WTC11 (cell line): Measurements from ENCODE around the gene TCAP. TPM values are rescaled to one million over a fixed set of nuclear protein-coding genes. Genes with fewer than 3 reads are reported as not detected.

Source experiments
- ATAC-seq: fragments of 200-7000 bp; cut with Tn5 transposase; 2 replicates; pipeline ENCODE4 v1.10.0; 2021; ENCODE audit warnings: mild to moderate bottlenecking, moderate library complexity
- CTCF ChIA-PET: fragments of 300-600 bp; sonication (Branson Sonifier 250); formaldehyde crosslinking; loops from one replicate; lab custom pipeline; 2021; ENCODE audit warnings: antibody characterized with exemption; lab: Charles Lee
- POLR2A ChIA-PET: fragments of 350-600 bp; sonication (Branson Sonifier 250); formaldehyde crosslinking; loops from one replicate; lab custom pipeline; 2021; ENCODE audit warnings: antibody characterized with exemption; lab: Charles Lee
- DNase-seq: peaks from one replicate; pipeline ENCODE4 v3.0.0; 2021; ENCODE audit warnings: low spot score
- H3K27ac Mint-ChIP-seq: 2 replicates; pipeline ENCODE4 v1.8.0; 2021; ENCODE audit warnings: mixed read lengths
- H3K27me3 Mint-ChIP-seq: 2 replicates; pipeline ENCODE4 v1.8.0; 2021; ENCODE audit warnings: low read depth, mild to moderate bottlenecking, moderate library complexity, mixed read lengths
- H3K36me3 Mint-ChIP-seq: 2 replicates; pipeline ENCODE4 v1.8.0; 2021; ENCODE audit warnings: mixed read lengths
- H3K4me1 Mint-ChIP-seq: 2 replicates; pipeline ENCODE4 v1.8.0; 2022; ENCODE audit warnings: mixed read lengths
- H3K4me3 Mint-ChIP-seq: 2 replicates; pipeline ENCODE4 v1.8.0; 2021; ENCODE audit warnings: mild to moderate bottlenecking, moderate library complexity, mixed read lengths
- H3K9me3 Mint-ChIP-seq: 2 replicates; pipeline ENCODE4 v1.8.0; 2021; ENCODE audit warnings: mixed read lengths
- FOXJ3 ChIP-seq: sonication (generic); formaldehyde crosslinking; IDR thresholded peaks from 2 replicates; pipeline ENCODE4 v1.9.0; 2021; ENCODE audit warnings: missing genetic modification reagents, mild to moderate bottlenecking, borderline replicate concordance
- FOXK1 ChIP-seq: sonication (generic); formaldehyde crosslinking; IDR thresholded peaks from 2 replicates; pipeline ENCODE4 v1.8.0; 2022; ENCODE audit warnings: mild to moderate bottlenecking, moderate library complexity, missing genetic modification reagents
- GABPB1 ChIP-seq: sonication (generic); formaldehyde crosslinking; IDR thresholded peaks from 2 replicates; pipeline ENCODE4 v1.8.1; 2023; ENCODE audit warnings: mild to moderate bottlenecking, missing genetic modification reagents
- MYBL2 ChIP-seq: sonication (generic); formaldehyde crosslinking; IDR thresholded peaks from 2 replicates; pipeline ENCODE4 v1.8.1; 2023; ENCODE audit warnings: mild to moderate bottlenecking, moderate library complexity, missing genetic modification reagents
- NFE2L1 ChIP-seq: sonication (generic); formaldehyde crosslinking; IDR thresholded peaks from 2 replicates; pipeline ENCODE4 v1.8.1; 2023; ENCODE audit warnings: missing genetic modification reagents
- SMAD3 ChIP-seq: sonication (generic); formaldehyde crosslinking; IDR thresholded peaks from 2 replicates; pipeline ENCODE4 v1.8.0; 2022; ENCODE audit warnings: missing genetic modification reagents, mild to moderate bottlenecking, borderline replicate concordance
- SMAD4 ChIP-seq: sonication (generic); formaldehyde crosslinking; IDR thresholded peaks from 2 replicates; pipeline ENCODE4 v1.8.0; 2022; ENCODE audit warnings: mild to moderate bottlenecking, missing genetic modification reagents
- SP1 ChIP-seq: sonication (generic); formaldehyde crosslinking; conservative IDR thresholded peaks from 2 replicates; pipeline ENCODE4 v1.8.1; 2022; ENCODE audit warnings: missing genetic modification reagents
- TCF7 ChIP-seq: sonication (generic); formaldehyde crosslinking; IDR thresholded peaks from 2 replicates; pipeline ENCODE4 v1.8.0; 2022; ENCODE audit warnings: mild to moderate bottlenecking, low read depth, missing genetic modification reagents, moderate library complexity
- total RNA-seq: library from RNA; stranded (reverse); gene quantifications from 3 replicates; pipeline ENCODE4 v1.2.3, GENCODE V29; 2021
- TF ChIP-seq, protein P1 (sequence below): fragments of 250-450 bp; sonication (Bioruptor Pico); IDR thresholded peaks from 2 replicates; pipeline ENCODE4 v2.1.2; 2022; ENCODE audit warnings: mild to moderate bottlenecking, moderate library complexity
- TF ChIP-seq, protein P2 (sequence below): sonication (generic); formaldehyde crosslinking; IDR thresholded peaks from 2 replicates; pipeline ENCODE4 v1.8.0; 2023; ENCODE audit warnings: missing genetic modification reagents, mild to moderate bottlenecking, borderline replicate concordance
- TF ChIP-seq, protein P3 (sequence below): sonication (generic); formaldehyde crosslinking; IDR thresholded peaks from 2 replicates; pipeline ENCODE4 v1.8.1; 2023; ENCODE audit warnings: mild to moderate bottlenecking, missing genetic modification reagents, borderline replicate concordance
- TF ChIP-seq, protein P4 (sequence below): sonication (generic); formaldehyde crosslinking; IDR thresholded peaks from 2 replicates; pipeline ENCODE4 v1.8.0; 2022; ENCODE audit warnings: mild to moderate bottlenecking, missing genetic modification reagents
- TF ChIP-seq, protein P5 (sequence below): sonication (generic); formaldehyde crosslinking; conservative IDR thresholded peaks from 2 replicates; pipeline ENCODE4 v1.8.1; 2023; ENCODE audit warnings: mild to moderate bottlenecking, low read depth, missing genetic modification reagents, moderate library complexity
- TF ChIP-seq, protein P6 (sequence below): fragments of 250-450 bp; sonication (Bioruptor Pico); IDR thresholded peaks from 2 replicates; pipeline ENCODE4 v1.8.0; 2021; ENCODE audit warnings: mild to moderate bottlenecking

TCAP gene
- total RNA-seq, 1 experiment from 2014 or later: 2.9 TPM

DNA sequence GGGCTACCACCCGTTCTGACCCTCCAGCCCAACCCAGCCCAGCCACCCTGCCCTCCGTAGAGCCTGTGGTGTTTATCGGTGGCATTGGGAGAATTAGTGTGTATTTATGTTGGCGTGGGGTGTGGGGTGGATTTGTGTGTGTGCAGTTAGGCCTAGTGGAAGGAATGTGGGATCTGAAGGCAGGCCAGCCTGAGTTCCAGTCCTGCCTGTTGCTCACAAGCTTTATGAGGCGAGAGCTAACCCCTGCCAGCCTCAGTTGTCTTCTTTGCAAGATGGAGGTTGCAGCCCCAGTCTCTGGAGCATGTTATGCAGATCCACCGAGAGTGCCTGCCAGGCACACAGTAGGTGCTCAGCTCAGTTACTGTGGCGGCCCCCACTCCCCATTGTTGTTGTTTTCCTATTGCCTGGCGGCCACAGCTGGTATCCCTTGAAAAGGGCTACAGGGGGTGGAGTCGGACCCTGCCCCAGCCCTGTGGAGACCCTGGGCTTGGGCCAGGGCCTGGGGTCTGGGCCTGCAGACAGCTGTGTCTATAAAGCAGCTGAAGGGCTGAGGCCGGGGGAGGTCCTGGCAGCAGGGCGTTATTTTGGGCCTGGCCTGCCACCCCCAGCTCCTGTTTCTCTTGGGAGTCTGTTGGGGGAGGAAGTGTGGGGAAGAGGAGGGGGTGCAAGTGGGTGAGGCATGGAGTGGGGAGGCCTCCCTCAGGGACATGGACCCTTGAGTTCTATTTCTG lies 39.8 kb downstream of the TCAP start (continued):
- TF ChIP-seq FOXJ3 (CRISPR knock-in tag): no peak
- no peak for TF ChIP-seq GABPB1
- no peak for TF ChIP-seq SMAD4 (CRISPR knock-in tag)
- TF ChIP-seq MYBL2 (CRISPR knock-in tag): no peak
- TF ChIP-seq, protein P1, sequence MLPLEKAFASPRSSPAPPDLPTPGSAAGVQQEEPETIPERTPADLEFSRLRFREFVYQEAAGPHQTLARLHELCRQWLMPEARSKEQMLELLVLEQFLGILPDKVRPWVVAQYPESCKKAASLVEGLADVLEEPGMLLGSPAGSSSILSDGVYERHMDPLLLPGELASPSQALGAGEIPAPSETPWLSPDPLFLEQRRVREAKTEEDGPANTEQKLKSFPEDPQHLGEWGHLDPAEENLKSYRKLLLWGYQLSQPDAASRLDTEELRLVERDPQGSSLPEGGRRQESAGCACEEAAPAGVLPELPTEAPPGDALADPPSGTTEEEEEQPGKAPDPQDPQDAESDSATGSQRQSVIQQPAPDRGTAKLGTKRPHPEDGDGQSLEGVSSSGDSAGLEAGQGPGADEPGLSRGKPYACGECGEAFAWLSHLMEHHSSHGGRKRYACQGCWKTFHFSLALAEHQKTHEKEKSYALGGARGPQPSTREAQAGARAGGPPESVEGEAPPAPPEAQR (CRISPR knock-in tag): no peak
- no peak for TF ChIP-seq TCF7 (CRISPR knock-in tag)
- TF ChIP-seq SMAD3 (CRISPR knock-in tag): no peak
- peak; percentile 36; the same call in 1 of the 2 replicates for TF ChIP-seq SP1 (CRISPR knock-in tag)
- TF ChIP-seq, protein P2, sequence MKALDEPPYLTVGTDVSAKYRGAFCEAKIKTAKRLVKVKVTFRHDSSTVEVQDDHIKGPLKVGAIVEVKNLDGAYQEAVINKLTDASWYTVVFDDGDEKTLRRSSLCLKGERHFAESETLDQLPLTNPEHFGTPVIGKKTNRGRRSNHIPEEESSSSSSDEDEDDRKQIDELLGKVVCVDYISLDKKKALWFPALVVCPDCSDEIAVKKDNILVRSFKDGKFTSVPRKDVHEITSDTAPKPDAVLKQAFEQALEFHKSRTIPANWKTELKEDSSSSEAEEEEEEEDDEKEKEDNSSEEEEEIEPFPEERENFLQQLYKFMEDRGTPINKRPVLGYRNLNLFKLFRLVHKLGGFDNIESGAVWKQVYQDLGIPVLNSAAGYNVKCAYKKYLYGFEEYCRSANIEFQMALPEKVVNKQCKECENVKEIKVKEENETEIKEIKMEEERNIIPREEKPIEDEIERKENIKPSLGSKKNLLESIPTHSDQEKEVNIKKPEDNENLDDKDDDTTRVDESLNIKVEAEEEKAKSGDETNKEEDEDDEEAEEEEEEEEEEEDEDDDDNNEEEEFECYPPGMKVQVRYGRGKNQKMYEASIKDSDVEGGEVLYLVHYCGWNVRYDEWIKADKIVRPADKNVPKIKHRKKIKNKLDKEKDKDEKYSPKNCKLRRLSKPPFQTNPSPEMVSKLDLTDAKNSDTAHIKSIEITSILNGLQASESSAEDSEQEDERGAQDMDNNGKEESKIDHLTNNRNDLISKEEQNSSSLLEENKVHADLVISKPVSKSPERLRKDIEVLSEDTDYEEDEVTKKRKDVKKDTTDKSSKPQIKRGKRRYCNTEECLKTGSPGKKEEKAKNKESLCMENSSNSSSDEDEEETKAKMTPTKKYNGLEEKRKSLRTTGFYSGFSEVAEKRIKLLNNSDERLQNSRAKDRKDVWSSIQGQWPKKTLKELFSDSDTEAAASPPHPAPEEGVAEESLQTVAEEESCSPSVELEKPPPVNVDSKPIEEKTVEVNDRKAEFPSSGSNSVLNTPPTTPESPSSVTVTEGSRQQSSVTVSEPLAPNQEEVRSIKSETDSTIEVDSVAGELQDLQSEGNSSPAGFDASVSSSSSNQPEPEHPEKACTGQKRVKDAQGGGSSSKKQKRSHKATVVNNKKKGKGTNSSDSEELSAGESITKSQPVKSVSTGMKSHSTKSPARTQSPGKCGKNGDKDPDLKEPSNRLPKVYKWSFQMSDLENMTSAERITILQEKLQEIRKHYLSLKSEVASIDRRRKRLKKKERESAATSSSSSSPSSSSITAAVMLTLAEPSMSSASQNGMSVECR (CRISPR knock-in tag): no peak
- TF ChIP-seq FOXK1 (CRISPR knock-in tag): peak; percentile 71; the same call in 1 of the 2 replicates
- TF ChIP-seq, protein P3, sequence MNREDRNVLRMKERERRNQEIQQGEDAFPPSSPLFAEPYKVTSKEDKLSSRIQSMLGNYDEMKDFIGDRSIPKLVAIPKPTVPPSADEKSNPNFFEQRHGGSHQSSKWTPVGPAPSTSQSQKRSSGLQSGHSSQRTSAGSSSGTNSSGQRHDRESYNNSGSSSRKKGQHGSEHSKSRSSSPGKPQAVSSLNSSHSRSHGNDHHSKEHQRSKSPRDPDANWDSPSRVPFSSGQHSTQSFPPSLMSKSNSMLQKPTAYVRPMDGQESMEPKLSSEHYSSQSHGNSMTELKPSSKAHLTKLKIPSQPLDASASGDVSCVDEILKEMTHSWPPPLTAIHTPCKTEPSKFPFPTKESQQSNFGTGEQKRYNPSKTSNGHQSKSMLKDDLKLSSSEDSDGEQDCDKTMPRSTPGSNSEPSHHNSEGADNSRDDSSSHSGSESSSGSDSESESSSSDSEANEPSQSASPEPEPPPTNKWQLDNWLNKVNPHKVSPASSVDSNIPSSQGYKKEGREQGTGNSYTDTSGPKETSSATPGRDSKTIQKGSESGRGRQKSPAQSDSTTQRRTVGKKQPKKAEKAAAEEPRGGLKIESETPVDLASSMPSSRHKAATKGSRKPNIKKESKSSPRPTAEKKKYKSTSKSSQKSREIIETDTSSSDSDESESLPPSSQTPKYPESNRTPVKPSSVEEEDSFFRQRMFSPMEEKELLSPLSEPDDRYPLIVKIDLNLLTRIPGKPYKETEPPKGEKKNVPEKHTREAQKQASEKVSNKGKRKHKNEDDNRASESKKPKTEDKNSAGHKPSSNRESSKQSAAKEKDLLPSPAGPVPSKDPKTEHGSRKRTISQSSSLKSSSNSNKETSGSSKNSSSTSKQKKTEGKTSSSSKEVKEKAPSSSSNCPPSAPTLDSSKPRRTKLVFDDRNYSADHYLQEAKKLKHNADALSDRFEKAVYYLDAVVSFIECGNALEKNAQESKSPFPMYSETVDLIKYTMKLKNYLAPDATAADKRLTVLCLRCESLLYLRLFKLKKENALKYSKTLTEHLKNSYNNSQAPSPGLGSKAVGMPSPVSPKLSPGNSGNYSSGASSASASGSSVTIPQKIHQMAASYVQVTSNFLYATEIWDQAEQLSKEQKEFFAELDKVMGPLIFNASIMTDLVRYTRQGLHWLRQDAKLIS (CRISPR knock-in tag): no peak
- TF ChIP-seq, protein P4, sequence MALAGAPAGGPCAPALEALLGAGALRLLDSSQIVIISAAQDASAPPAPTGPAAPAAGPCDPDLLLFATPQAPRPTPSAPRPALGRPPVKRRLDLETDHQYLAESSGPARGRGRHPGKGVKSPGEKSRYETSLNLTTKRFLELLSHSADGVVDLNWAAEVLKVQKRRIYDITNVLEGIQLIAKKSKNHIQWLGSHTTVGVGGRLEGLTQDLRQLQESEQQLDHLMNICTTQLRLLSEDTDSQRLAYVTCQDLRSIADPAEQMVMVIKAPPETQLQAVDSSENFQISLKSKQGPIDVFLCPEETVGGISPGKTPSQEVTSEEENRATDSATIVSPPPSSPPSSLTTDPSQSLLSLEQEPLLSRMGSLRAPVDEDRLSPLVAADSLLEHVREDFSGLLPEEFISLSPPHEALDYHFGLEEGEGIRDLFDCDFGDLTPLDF (CRISPR knock-in tag): no peak
- no peak for TF ChIP-seq NFE2L1 (CRISPR knock-in tag)

DNA sequence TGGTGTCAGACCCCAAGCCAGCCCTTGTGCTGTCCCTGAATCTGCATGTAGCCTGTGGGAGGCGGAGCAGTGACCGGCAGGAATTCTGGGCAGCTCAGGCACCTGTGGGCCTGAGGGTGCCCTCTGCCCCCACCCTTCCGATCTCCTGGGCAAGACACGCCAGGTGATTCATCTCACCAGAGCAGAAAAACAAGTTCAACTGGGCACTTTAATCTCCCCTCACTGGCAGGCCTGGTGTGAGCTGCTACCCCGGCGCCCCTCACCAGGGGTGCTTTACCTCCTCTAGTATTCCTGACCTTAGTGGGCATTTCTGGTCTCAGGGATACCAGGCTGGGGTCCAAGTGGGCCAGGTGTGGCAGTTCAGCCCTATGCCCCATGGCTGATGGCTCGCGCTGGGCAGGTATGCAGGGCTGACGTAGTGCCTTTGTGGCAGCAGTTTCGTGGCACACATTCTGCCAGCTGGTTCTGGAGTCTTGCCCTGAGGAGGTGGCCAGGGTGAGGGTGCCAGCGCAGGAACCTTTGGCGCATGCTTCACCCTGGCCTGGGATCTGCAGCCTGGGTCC lies 40.7 kb downstream of the TCAP start:
- peaks cover 51% of the 10 kb centered on the region for H3K4me1 Mint-ChIP-seq
- ChIA-PET POLR2A (interaction anchor here (1.1 to 1.4 kb wide), 2 partner anchors 10 to 17 kb away, joined by 4 to 9 read pairs; partner anchors contain the start of gene PGAP3), CTCF (interaction anchor here (1.0 to 7.9 kb wide), 13 partner anchors 10 to 84 kb away, joined by 3 to 77 read pairs (median 6); partner anchors contain the start of genes MIEN1 and PNMT)
- no peak for DNase-seq
- H3K27me3 Mint-ChIP-seq: no peaks in the 10 kb centered on the region
- ATAC-seq: 0 out of 2 replicates have a peak, but pooled peaks have one; percentile 4
- H3K4me3 Mint-ChIP-seq: no peak overlapping the region
- no peaks in the 10 kb centered on the region for H3K9me3 Mint-ChIP-seq
- peak overlapping the region; percentile 92 for H3K27ac Mint-ChIP-seq
- H3K36me3 Mint-ChIP-seq: peaks cover 39% of the 10 kb centered on the region
- TF ChIP-seq, protein P1 (CRISPR knock-in tag): no peak
- TF ChIP-seq, protein P5, sequence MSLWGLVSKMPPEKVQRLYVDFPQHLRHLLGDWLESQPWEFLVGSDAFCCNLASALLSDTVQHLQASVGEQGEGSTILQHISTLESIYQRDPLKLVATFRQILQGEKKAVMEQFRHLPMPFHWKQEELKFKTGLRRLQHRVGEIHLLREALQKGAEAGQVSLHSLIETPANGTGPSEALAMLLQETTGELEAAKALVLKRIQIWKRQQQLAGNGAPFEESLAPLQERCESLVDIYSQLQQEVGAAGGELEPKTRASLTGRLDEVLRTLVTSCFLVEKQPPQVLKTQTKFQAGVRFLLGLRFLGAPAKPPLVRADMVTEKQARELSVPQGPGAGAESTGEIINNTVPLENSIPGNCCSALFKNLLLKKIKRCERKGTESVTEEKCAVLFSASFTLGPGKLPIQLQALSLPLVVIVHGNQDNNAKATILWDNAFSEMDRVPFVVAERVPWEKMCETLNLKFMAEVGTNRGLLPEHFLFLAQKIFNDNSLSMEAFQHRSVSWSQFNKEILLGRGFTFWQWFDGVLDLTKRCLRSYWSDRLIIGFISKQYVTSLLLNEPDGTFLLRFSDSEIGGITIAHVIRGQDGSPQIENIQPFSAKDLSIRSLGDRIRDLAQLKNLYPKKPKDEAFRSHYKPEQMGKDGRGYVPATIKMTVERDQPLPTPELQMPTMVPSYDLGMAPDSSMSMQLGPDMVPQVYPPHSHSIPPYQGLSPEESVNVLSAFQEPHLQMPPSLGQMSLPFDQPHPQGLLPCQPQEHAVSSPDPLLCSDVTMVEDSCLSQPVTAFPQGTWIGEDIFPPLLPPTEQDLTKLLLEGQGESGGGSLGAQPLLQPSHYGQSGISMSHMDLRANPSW: no peak
- TF ChIP-seq, protein P6, sequence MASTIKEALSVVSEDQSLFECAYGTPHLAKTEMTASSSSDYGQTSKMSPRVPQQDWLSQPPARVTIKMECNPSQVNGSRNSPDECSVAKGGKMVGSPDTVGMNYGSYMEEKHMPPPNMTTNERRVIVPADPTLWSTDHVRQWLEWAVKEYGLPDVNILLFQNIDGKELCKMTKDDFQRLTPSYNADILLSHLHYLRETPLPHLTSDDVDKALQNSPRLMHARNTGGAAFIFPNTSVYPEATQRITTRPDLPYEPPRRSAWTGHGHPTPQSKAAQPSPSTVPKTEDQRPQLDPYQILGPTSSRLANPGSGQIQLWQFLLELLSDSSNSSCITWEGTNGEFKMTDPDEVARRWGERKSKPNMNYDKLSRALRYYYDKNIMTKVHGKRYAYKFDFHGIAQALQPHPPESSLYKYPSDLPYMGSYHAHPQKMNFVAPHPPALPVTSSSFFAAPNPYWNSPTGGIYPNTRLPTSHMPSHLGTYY (CRISPR knock-in tag): no peak
